PFSK-1 (cell line): ENCODE measurements around the gene MAPK8IP1.

Experiments used
- FOXP2 ChIP-seq: optimal IDR thresholded peaks from 2 replicates; pipeline ENCODE3; 2011; ENCODE audit warnings: borderline replicate concordance, control low read depth, inconsistent platforms; ENCODE audit not compliant: insufficient read depth; ENCODE audit errors: extremely low read length, extremely low read depth
- POLR2AphosphoS5 ChIP-seq: IDR thresholded peaks from 2 replicates; pipeline ENCODE4 v1.6.1; 2012; ENCODE audit warnings: low read depth, mild to moderate bottlenecking, control low read depth, low read length, moderate library complexity
- SIN3A ChIP-seq: IDR thresholded peaks from 2 replicates; pipeline ENCODE4 v1.6.1; 2012; ENCODE audit warnings: mild to moderate bottlenecking, low read length, moderate library complexity, borderline replicate concordance; ENCODE audit not compliant: insufficient read depth
- TAF1 ChIP-seq: IDR thresholded peaks from 2 replicates; pipeline ENCODE4 v1.6.1; 2012; ENCODE audit warnings: low read length, control low read depth, borderline replicate concordance; ENCODE audit not compliant: insufficient read depth
- TF ChIP-seq, protein P1 (sequence below), 2 experiments: IDR thresholded peaks; 2 replicates each; pipeline versions ENCODE4 v1.6.1 to v1.8.0; 2011 to 2012; ENCODE audit warnings: low read depth in 2 of 2, low read length in 2 of 2, control low read depth in 1 of 2, inconsistent platforms in 1 of 2, mild to moderate bottlenecking in 1 of 2, moderate library complexity in 1 of 2; ENCODE audit not compliant: insufficient read depth in 1 of 2

Gene MAPK8IP1

GRCh38 chr11:45924927-45925326 is 39.5 kb downstream of the MAPK8IP1 start:
- TF ChIP-seq TAF1 = no peak
- TF ChIP-seq, protein P1, sequence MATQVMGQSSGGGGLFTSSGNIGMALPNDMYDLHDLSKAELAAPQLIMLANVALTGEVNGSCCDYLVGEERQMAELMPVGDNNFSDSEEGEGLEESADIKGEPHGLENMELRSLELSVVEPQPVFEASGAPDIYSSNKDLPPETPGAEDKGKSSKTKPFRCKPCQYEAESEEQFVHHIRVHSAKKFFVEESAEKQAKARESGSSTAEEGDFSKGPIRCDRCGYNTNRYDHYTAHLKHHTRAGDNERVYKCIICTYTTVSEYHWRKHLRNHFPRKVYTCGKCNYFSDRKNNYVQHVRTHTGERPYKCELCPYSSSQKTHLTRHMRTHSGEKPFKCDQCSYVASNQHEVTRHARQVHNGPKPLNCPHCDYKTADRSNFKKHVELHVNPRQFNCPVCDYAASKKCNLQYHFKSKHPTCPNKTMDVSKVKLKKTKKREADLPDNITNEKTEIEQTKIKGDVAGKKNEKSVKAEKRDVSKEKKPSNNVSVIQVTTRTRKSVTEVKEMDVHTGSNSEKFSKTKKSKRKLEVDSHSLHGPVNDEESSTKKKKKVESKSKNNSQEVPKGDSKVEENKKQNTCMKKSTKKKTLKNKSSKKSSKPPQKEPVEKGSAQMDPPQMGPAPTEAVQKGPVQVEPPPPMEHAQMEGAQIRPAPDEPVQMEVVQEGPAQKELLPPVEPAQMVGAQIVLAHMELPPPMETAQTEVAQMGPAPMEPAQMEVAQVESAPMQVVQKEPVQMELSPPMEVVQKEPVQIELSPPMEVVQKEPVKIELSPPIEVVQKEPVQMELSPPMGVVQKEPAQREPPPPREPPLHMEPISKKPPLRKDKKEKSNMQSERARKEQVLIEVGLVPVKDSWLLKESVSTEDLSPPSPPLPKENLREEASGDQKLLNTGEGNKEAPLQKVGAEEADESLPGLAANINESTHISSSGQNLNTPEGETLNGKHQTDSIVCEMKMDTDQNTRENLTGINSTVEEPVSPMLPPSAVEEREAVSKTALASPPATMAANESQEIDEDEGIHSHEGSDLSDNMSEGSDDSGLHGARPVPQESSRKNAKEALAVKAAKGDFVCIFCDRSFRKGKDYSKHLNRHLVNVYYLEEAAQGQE (IDR thresholded peaks at IDR 0.05; ENCODE audit: insufficient read depth in 1 of 2, low read depth in 2 of 2, low read length in 2 of 2) = peak in 1 of 2 experiments; percentile 77; a peak in 2 of 4 replicates

GRCh38 chr11:45925550-45925949 is 40.1 kb downstream of the MAPK8IP1 start:
- TF ChIP-seq POLR2AphosphoS5 (no peak), FOXP2 (no peak), SIN3A (no peak), TAF1 (no peak)
- TF ChIP-seq, protein P1 (IDR thresholded peaks at IDR 0.05; ENCODE audit: insufficient read depth in 1 of 2, low read depth in 2 of 2, low read length in 2 of 2) = no peak

DNA sequence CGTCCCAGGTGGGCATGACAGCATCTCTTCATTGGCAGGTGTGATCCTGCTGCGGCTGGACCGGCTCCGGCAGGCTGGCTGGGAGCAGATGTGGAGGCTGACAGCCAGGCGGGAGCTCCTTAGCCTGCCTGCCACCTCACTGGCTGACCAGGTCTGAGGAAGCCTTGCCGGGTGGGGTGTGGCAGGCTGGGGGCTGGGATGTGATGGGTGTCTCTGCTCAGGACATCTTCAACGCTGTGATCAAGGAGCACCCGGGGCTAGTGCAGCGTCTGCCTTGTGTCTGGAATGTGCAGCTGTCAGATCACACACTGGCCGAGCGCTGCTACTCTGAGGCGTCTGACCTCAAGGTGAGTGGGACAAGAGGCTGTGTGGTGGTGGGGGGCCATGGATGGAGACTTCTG is 40.5 kb downstream of the MAPK8IP1 start:
- TF ChIP-seq, protein P1 (IDR thresholded peaks at IDR 0.05; ENCODE audit: insufficient read depth in 1 of 2, low read depth in 2 of 2, low read length in 2 of 2) = no peak
- TF ChIP-seq TAF1 = no peak
- TF ChIP-seq SIN3A = no peak
- no peak for TF ChIP-seq POLR2AphosphoS5
- no peak for TF ChIP-seq FOXP2

DNA sequence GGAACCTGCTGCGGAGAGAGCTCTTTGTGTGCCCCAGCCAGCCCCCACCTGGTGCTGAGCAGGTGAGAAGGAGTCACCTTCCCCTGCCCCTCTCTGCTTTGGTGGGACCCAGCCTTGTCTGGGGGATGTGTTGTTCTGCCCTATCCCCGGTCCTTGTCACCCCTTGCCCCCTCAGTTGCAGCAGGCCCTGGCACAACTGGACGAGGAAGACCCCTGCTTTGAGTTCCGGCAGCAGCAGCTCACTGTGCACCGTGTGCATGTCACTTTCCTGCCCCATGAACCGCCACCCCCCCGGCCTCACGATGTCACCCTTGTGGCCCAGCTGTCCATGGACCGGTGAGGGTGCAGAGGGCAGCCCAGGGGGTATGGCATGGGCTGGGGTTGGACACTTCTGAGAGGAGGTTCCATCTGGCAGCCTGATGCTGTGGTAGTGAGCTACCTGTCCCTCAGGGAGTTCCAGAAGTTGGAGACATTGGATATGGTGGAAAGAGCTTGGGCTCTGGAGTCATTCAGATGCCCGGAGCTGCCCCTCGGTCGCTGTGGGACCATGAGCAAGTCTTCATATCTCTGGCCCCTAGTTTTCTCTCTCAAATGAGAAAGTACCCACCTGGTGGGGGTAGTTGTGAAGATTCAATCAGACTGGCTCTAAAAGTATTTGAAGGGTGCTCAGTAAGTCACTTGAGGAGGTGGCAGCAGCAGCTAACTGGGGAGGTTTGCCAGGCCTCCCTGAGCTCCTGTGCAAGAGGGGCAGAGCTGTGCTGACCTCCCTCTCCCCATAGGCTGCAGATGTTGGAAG is 41.3 kb downstream of the MAPK8IP1 start:
- TF ChIP-seq, protein P1 (IDR thresholded peaks at IDR 0.05; ENCODE audit: insufficient read depth in 1 of 2, low read depth in 2 of 2, low read length in 2 of 2) = no peak
- TF ChIP-seq TAF1 (no peak), POLR2AphosphoS5 (no peak), FOXP2 (no peak), SIN3A (no peak)

- TF ChIP-seq SIN3A (no peak), POLR2AphosphoS5 (no peak), TAF1 (no peak), FOXP2 (no peak)
- TF ChIP-seq, protein P1 (IDR thresholded peaks at IDR 0.05; ENCODE audit: insufficient read depth in 1 of 2, low read depth in 2 of 2, low read length in 2 of 2) = no peak
These were observed 41.9 kb downstream of the MAPK8IP1 start for GRCh38 chr11:45927332-45927683.
